Esophagus muscularis mucosa (tissue), 4 donors: ENCODE measurements around the gene ARL2.

ENCODE experiments used
- CTCF ChIP-seq, 3 experiments: fragments of 200-600 bp in 2 of 3; fragments of 450-650 bp in 1 of 3; sonication (generic) in 2 of 3; IDR thresholded peaks; one replicate each; pipeline ENCODE4 v1.5.1; 2017 to 2019; ENCODE audit warnings: antibody characterized with exemption in 3 of 3, mild to moderate bottlenecking in 2 of 3, moderate library complexity in 1 of 3
- EP300 ChIP-seq: sonication (generic); formaldehyde crosslinking; IDR thresholded peaks from one replicate; pipeline ENCODE4 v1.6.1; 2017; ENCODE audit warnings: antibody characterized with exemption
- POLR2A ChIP-seq: fragments of 450-650 bp; IDR thresholded peaks from one replicate; pipeline ENCODE4 v1.6.1; 2017; ENCODE audit warnings: antibody characterized with exemption, moderate library complexity, mild to moderate bottlenecking, low read depth

GRCh38 chr11:65040847-65041622 is 27.1 kb downstream of the ARL2 start, which contains the start of gene SAC3D1:
- peak in 1 of 3 experiments; percentile 3 for TF ChIP-seq CTCF (IDR thresholded peaks at IDR 0.05)
- TF ChIP-seq POLR2A = no peak
- TF ChIP-seq EP300 = no peak
